Rectal smooth muscle tissue (tissue), 1 donor: Measurements from ENCODE around the gene ECSCR.
"Not testable (repeated sequence)": the region's sequence is repeated elsewhere in the genome, so short reads cannot be mapped to it uniquely, and the experiment has no call there.

Experiments used
- H3K27ac ChIP-seq: one replicate; pipeline ENCODE4 v1.7.0; 2013; ENCODE audit warnings: low read depth, low read length, inconsistent platforms
- H3K27me3 ChIP-seq: one replicate; pipeline ENCODE4 v1.7.0; 2013; ENCODE audit warnings: low read length; ENCODE audit not compliant: control insufficient read depth, insufficient read depth
- H3K36me3 ChIP-seq: one replicate; pipeline ENCODE4 v1.7.0; 2013; ENCODE audit warnings: low read length; ENCODE audit not compliant: control insufficient read depth, insufficient read depth
- H3K4me1 ChIP-seq: one replicate; pipeline ENCODE4 v1.7.0; 2013; ENCODE audit warnings: low read length; ENCODE audit not compliant: control insufficient read depth, insufficient read depth
- H3K4me3 ChIP-seq: one replicate; pipeline ENCODE4 v1.7.0; 2013; ENCODE audit warnings: low read length
- H3K9ac ChIP-seq: one replicate; pipeline ENCODE4 v1.7.0; 2013; ENCODE audit warnings: low read length

The ECSCR gene

GRCh38 chr5:139410993-139411828 lies 51.3 kb downstream of the ECSCR start:
- Histone ChIP-seq H3K36me3 (no peaks in the 10 kb centered on the region), H3K27ac (peak overlapping the region; percentile 62), H3K4me3 (no peak overlapping the region), H3K9ac (no peak overlapping the region), H3K27me3 (no peaks in the 10 kb centered on the region), H3K4me1 (peaks cover 34% of the 10 kb centered on the region)

- Histone ChIP-seq H3K27ac (no peak overlapping the region), H3K4me3 (no peak overlapping the region), H3K27me3 (no peaks in the 10 kb centered on the region), H3K36me3 (no peaks in the 10 kb centered on the region), H3K4me1 (peaks cover 26% of the 10 kb centered on the region), H3K9ac (no peak overlapping the region)
Observed at GRCh38 chr5:139410121-139410992, 52.2 kb downstream of the ECSCR start.

GRCh38 chr5:139409116-139409515 lies 53.4 kb downstream of the ECSCR start:
- not testable (repeated sequence) for H3K27ac ChIP-seq, H3K36me3 ChIP-seq, H3K4me3 ChIP-seq, H3K9ac ChIP-seq, H3K27me3 ChIP-seq
- peaks cover 21% of the 10 kb centered on the region for H3K4me1 ChIP-seq

- Histone ChIP-seq H3K36me3 (no peaks in the 10 kb centered on the region), H3K27me3 (no peaks in the 10 kb centered on the region), H3K9ac (no peak overlapping the region), H3K27ac (no peak overlapping the region), H3K4me3 (no peak overlapping the region), H3K4me1 (peaks cover 21% of the 10 kb centered on the region)
Observed at GRCh38 chr5:139408191-139408590, 54.4 kb downstream of the ECSCR start.

GRCh38 chr5:139407517-139407916 lies 55.0 kb downstream of the ECSCR start:
- Histone ChIP-seq H3K9ac (no peak overlapping the region), H3K36me3 (no peaks in the 10 kb centered on the region), H3K27me3 (no peaks in the 10 kb centered on the region), H3K4me1 (peaks cover 21% of the 10 kb centered on the region), H3K27ac (no peak overlapping the region), H3K4me3 (no peak overlapping the region)

- no peak overlapping the region for H3K9ac ChIP-seq
Observed at GRCh38 chr5:139406963-139407362, 55.6 kb downstream of the ECSCR start.

GRCh38 chr5:139404484-139404840 lies 58.1 kb downstream of the ECSCR start:
- H3K27me3 ChIP-seq: no peaks in the 10 kb centered on the region
- peak overlapping the region; percentile 60 for H3K4me3 ChIP-seq
- H3K27ac ChIP-seq: peak overlapping the region; percentile 89
- H3K9ac ChIP-seq: peak overlapping the region; percentile 19
- H3K4me1 ChIP-seq: peaks cover 3% of the 10 kb centered on the region
- peaks cover 2% of the 10 kb centered on the region for H3K36me3 ChIP-seq

More at GRCh38 chr5:139406963-139407362, 55.6 kb downstream of the ECSCR start:
- H3K4me1 ChIP-seq: peaks cover 21% of the 10 kb centered on the region
- no peak overlapping the region for H3K27ac ChIP-seq
- H3K4me3 ChIP-seq: no peak overlapping the region
- H3K36me3 ChIP-seq: no peaks in the 10 kb centered on the region
- H3K27me3 ChIP-seq: no peaks in the 10 kb centered on the region

GRCh38 chr5:139403787-139404483 lies 58.6 kb downstream of the ECSCR start, which contains the start of gene SPATA24:
Gene SPATA24 (minus strand): TSS chr5:139404089. CDS start chr5:139404060, 29 bp downstream.
- peak within 1 kb of the TSS; percentile 21 for H3K9ac ChIP-seq
- peaks cover 3% of the 10 kb centered on the region for H3K4me1 ChIP-seq
- peak within 1 kb of the TSS; percentile 89 for H3K27ac ChIP-seq
- H3K27me3 ChIP-seq: no peaks in the 10 kb centered on the region
- H3K4me3 ChIP-seq: peak within 1 kb of the TSS; percentile 65
- peaks cover 2% of the 10 kb centered on the region for H3K36me3 ChIP-seq

GRCh38 chr5:139403418-139403786 lies 59.1 kb downstream of the ECSCR start:
- H3K27ac ChIP-seq: peak overlapping the region; percentile 89
- peak overlapping the region; percentile 65 for H3K4me3 ChIP-seq
- peaks cover 2% of the 10 kb centered on the region for H3K36me3 ChIP-seq
- H3K27me3 ChIP-seq: no peaks in the 10 kb centered on the region
- H3K9ac ChIP-seq: peak overlapping the region; percentile 21
- H3K4me1 ChIP-seq: peaks cover 3% of the 10 kb centered on the region

GRCh38 chr5:139402561-139403158 lies 59.9 kb downstream of the ECSCR start:
- Histone ChIP-seq H3K36me3 (peaks cover 2% of the 10 kb centered on the region), H3K27me3 (no peaks in the 10 kb centered on the region), H3K4me3 (no peak overlapping the region), H3K4me1 (peaks cover 3% of the 10 kb centered on the region), H3K9ac (no peak overlapping the region), H3K27ac (no peak overlapping the region)

- Histone ChIP-seq H3K9ac (no peak overlapping the region), H3K4me3 (no peak overlapping the region), H3K36me3 (peaks cover 2% of the 10 kb centered on the region), H3K27ac (no peak overlapping the region), H3K4me1 (peaks cover 3% of the 10 kb centered on the region), H3K27me3 (no peaks in the 10 kb centered on the region)
Observed at GRCh38 chr5:139401546-139401945, 61.0 kb downstream of the ECSCR start.
